ENCODE results near the gene RPS27. TPM values are rescaled to one million over a fixed set of nuclear protein-coding genes. Genes with fewer than 3 reads are reported as not detected.

RPS27 gene
- total and polyA plus RNA-seq, 2 of the 13 experiments (the other 11 are each of a cell fraction or from before 2014, with no cell fraction given), result 3,737 to 9,964 TPM

DNA sequence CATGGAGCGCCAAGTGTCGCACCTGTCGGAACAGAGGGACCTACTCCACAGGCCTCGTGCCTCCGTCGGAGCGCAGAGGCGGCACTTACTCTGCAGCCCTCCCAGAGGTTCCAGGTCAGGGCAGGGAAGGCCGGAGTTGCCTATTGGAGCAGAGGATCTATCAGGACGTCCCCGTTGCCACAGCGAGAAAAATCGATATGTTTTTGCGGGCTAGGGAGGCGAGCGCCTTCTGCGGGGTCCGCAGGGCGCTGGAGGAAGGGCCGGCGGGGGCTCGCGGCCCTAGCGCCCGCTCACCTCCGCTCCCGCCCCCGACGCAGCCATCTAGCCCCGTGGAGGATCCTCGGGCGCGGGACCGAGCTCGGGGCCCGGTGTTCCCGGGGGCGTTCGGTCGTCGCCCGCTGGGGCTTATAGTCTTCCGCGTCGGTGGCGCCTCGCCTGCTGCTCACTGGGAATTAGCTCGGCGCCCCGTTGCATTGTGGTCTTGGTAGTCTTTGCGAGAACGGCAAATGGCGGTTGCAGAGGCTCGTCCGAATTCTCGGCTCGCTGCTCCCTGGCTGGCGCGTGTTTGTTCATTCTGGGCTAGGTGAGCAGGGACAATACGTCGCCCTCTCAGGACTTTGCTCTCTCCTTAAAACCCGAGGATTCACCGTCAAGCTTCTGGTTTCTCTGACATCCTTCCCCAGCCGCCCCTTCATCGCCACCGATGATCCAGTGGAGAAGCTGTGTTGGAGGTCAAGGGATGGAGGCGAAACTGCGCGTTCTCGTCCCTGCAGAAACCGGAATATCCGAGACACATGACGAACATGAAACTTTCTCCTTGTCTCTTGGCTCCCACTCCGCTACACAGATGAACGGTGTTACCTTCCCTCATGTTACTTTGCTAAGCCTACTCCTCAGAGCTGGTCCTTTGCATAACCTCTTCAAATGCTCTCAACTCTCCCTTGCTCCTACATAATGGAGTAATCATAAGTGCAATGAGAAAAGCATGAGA is 13.0 kb upstream of the RPS27 start, which contains the start of gene JTB (continued):
- TF ChIP-seq, protein P1, sequence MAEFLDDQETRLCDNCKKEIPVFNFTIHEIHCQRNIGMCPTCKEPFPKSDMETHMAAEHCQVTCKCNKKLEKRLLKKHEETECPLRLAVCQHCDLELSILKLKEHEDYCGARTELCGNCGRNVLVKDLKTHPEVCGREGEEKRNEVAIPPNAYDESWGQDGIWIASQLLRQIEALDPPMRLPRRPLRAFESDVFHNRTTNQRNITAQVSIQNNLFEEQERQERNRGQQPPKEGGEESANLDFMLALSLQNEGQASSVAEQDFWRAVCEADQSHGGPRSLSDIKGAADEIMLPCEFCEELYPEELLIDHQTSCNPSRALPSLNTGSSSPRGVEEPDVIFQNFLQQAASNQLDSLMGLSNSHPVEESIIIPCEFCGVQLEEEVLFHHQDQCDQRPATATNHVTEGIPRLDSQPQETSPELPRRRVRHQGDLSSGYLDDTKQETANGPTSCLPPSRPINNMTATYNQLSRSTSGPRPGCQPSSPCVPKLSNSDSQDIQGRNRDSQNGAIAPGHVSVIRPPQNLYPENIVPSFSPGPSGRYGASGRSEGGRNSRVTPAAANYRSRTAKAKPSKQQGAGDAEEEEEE (CRISPR knock-in tag; IDR thresholded peaks at IDR 0.05; ENCODE audit: borderline replicate concordance), result no peak
- TF ChIP-seq GTF3A (CRISPR knock-in tag; conservative IDR thresholded peaks at IDR 0.05) (no peak), NR2F6 (IDR thresholded peaks at IDR 0.05) (no peak), NR2F6 (CRISPR knock-in tag; IDR thresholded peaks at IDR 0.05) (0 out of 2 replicates have a peak, but pooled peaks have one; percentile 43), CREM (IDR thresholded peaks at IDR 0.05) (peak; percentile 81), CREM (CRISPR knock-in tag; IDR thresholded peaks at IDR 0.05) (no peak), KAT8 (CRISPR knock-in tag; IDR thresholded peaks at IDR 0.05) (peak; percentile 90), SRSF4 (IDR thresholded peaks at IDR 0.05; ENCODE audit: low read depth, low read length, poor library complexity, severe bottlenecking) (no peak), KDM1A (CRISPR knock-in tag; IDR thresholded peaks at IDR 0.05) (no peak), RORA (CRISPR knock-in tag; IDR thresholded peaks at IDR 0.05) (no peak), ZNF790 (CRISPR knock-in tag; IDR thresholded peaks at IDR 0.05; ENCODE audit: borderline replicate concordance) (0 out of 2 replicates have a peak, but pooled peaks have one; percentile 25), NCOA1 (CRISPR knock-in tag; IDR thresholded peaks at IDR 0.05) (no peak), ZNF24 (IDR thresholded peaks at IDR 0.05) (0 out of 2 replicates have a peak, but pooled peaks have one; percentile 35), HOXA5 (CRISPR knock-in tag; IDR thresholded peaks at IDR 0.05) (peak; percentile 56; the same call in 1 of the 2 replicates), SNRNP70 (IDR thresholded peaks at IDR 0.05; ENCODE audit: low read depth, low read length) (no peak), ZNF274 (CRISPR knock-in tag; IDR thresholded peaks at IDR 0.05) (peak; percentile 56; the same call in 1 of the 2 replicates), ZNF33B (CRISPR knock-in tag; IDR thresholded peaks at IDR 0.05) (no peak), NFATC3 (CRISPR knock-in tag; IDR thresholded peaks at IDR 0.05) (no peak)
- TF ChIP-seq, protein P2, sequence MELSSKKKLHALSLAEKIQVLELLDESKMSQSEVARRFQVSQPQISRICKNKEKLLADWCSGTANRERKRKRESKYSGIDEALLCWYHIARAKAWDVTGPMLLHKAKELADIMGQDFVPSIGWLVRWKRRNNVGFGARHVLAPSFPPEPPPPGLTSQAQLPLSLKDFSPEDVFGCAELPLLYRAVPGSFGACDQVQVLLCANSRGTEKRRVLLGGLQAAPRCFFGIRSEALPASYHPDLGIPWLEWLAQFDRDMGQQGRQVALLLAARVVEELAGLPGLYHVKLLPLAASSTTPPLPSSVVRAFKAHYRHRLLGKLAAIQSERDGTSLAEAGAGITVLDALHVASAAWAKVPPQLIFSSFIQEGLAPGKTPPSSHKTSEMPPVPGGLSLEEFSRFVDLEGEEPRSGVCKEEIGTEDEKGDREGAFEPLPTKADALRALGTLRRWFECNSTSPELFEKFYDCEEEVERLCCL (CRISPR knock-in tag; IDR thresholded peaks at IDR 0.05; ENCODE audit: borderline replicate concordance), result peak; percentile 40; the same call in 1 of the 2 replicates
- TF ChIP-seq, protein P3, sequence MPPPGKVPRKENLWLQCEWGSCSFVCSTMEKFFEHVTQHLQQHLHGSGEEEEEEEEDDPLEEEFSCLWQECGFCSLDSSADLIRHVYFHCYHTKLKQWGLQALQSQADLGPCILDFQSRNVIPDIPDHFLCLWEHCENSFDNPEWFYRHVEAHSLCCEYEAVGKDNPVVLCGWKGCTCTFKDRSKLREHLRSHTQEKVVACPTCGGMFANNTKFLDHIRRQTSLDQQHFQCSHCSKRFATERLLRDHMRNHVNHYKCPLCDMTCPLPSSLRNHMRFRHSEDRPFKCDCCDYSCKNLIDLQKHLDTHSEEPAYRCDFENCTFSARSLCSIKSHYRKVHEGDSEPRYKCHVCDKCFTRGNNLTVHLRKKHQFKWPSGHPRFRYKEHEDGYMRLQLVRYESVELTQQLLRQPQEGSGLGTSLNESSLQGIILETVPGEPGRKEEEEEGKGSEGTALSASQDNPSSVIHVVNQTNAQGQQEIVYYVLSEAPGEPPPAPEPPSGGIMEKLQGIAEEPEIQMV (CRISPR knock-in tag; IDR thresholded peaks at IDR 0.05; ENCODE audit: low read depth), result peak; percentile 92; the same call in 1 of the 2 replicates
- TF ChIP-seq, protein P4, sequence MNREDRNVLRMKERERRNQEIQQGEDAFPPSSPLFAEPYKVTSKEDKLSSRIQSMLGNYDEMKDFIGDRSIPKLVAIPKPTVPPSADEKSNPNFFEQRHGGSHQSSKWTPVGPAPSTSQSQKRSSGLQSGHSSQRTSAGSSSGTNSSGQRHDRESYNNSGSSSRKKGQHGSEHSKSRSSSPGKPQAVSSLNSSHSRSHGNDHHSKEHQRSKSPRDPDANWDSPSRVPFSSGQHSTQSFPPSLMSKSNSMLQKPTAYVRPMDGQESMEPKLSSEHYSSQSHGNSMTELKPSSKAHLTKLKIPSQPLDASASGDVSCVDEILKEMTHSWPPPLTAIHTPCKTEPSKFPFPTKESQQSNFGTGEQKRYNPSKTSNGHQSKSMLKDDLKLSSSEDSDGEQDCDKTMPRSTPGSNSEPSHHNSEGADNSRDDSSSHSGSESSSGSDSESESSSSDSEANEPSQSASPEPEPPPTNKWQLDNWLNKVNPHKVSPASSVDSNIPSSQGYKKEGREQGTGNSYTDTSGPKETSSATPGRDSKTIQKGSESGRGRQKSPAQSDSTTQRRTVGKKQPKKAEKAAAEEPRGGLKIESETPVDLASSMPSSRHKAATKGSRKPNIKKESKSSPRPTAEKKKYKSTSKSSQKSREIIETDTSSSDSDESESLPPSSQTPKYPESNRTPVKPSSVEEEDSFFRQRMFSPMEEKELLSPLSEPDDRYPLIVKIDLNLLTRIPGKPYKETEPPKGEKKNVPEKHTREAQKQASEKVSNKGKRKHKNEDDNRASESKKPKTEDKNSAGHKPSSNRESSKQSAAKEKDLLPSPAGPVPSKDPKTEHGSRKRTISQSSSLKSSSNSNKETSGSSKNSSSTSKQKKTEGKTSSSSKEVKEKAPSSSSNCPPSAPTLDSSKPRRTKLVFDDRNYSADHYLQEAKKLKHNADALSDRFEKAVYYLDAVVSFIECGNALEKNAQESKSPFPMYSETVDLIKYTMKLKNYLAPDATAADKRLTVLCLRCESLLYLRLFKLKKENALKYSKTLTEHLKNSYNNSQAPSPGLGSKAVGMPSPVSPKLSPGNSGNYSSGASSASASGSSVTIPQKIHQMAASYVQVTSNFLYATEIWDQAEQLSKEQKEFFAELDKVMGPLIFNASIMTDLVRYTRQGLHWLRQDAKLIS (CRISPR knock-in tag; IDR thresholded peaks at IDR 0.05), result no peak; the same call in 1 of the 2 replicates
